ENCODE data around the gene RNF152.

The RNF152 gene

GRCh38 chr18:61893971-61894750 lies 1.4 kb upstream of the RNF152 start:
- DNase-seq = no peak

- DNase-seq = no peak
Measured at GRCh38 chr18:61893309-61893970, 633 bp upstream of the RNF152 start.

GRCh38 chr18:61891894-61892293 lies 913 bp downstream of the RNF152 start:
- no peak for DNase-seq

- no peak for DNase-seq
Measured at GRCh38 chr18:61891271-61891670, 1.5 kb downstream of the RNF152 start.

- DNase-seq = no peak
Measured at GRCh38 chr18:61890344-61890743, 2.5 kb downstream of the RNF152 start.

- DNase-seq = no peak
Measured at GRCh38 chr18:61889541-61889940, 3.3 kb downstream of the RNF152 start.

- no peak for DNase-seq
Measured at GRCh38 chr18:61888622-61889021, 4.2 kb downstream of the RNF152 start.

GRCh38 chr18:61887838-61888237 lies 5.0 kb downstream of the RNF152 start:
- DNase-seq = no peak

- DNase-seq = no peak
Measured at GRCh38 chr18:61883547-61883946, 9.3 kb downstream of the RNF152 start.

- DNase-seq = no peak
Measured at GRCh38 chr18:61882296-61883004, 10.4 kb downstream of the RNF152 start.

- no peak for DNase-seq
Measured at GRCh38 chr18:61876899-61877298, 15.9 kb downstream of the RNF152 start.

GRCh38 chr18:61870151-61870550 lies 22.7 kb downstream of the RNF152 start:
- DNase-seq = no peak

- no peak for DNase-seq
Measured at GRCh38 chr18:61869636-61870035, 23.2 kb downstream of the RNF152 start.

GRCh38 chr18:61865466-61866175 lies 27.2 kb downstream of the RNF152 start:
- DNase-seq = no peak

GRCh38 chr18:61861372-61861771 lies 31.4 kb downstream of the RNF152 start:
- no peak for DNase-seq

- no peak for DNase-seq
Measured at GRCh38 chr18:61860302-61860701, 32.5 kb downstream of the RNF152 start.

- DNase-seq = no peak
Measured at GRCh38 chr18:61859113-61859512, 33.7 kb downstream of the RNF152 start.

GRCh38 chr18:61856678-61857077 lies 36.1 kb downstream of the RNF152 start:
- no peak for DNase-seq

GRCh38 chr18:61855449-61856378 lies 37.1 kb downstream of the RNF152 start:
- no peak for DNase-seq

GRCh38 chr18:61854578-61855448 lies 38.0 kb downstream of the RNF152 start:
- DNase-seq = no peak

- no peak for DNase-seq
Measured at GRCh38 chr18:61853855-61854254, 39.0 kb downstream of the RNF152 start.
